Measurements from ENCODE around the gene DNAJC4. TPM values are rescaled to one million over a fixed set of nuclear protein-coding genes. Genes with fewer than 3 reads are reported as not detected.
A peak's percentile ranks its signal among the peaks of the same experiment; 100 is the strongest.

DNAJC4 gene
- total RNA-seq, 1 donor from 2014 or later: 25.8 TPM

- no peak for DNase-seq (ENCODE audit: low spot score)
These were observed 27.4 kb upstream of the DNAJC4 start for GRCh38 chr11:64202992-64203391.

GRCh38 chr11:64203421-64204079, 26.8 kb upstream of the DNAJC4 start:
- Mint-ChIP-seq H3K27me3 (ENCODE audit: low read depth) (no peaks in the 10 kb centered on the region), H3K4me1 (ENCODE audit: low read depth) (peaks cover 17% of the 10 kb centered on the region), H3K4me3 (ENCODE audit: low read depth) (no peak overlapping the region), H3K27ac (no peak overlapping the region), H3K36me3 (ENCODE audit: low read depth) (peaks cover 88% of the 10 kb centered on the region), H3K9me3 (no peaks in the 10 kb centered on the region)
- no peak for DNase-seq (ENCODE audit: low spot score)
- intact Hi-C loops (cut with micrococcal nuclease): loop anchor here (1.0 kb wide), 1 partner anchor 101 kb away; no protein-coding TSS in a partner anchor

More at GRCh38 chr11:64202992-64203391, 27.4 kb upstream of the DNAJC4 start:
- H3K4me1 Mint-ChIP-seq (ENCODE audit: low read depth): peaks cover 17% of the 10 kb centered on the region
- no peak overlapping the region for H3K27ac Mint-ChIP-seq
- intact Hi-C loops (cut with micrococcal nuclease): no loop called here
- no peak overlapping the region for H3K4me3 Mint-ChIP-seq (ENCODE audit: low read depth)
- peaks cover 83% of the 10 kb centered on the region for H3K36me3 Mint-ChIP-seq (ENCODE audit: low read depth)
- no peaks in the 10 kb centered on the region for H3K27me3 Mint-ChIP-seq (ENCODE audit: low read depth)
- no peaks in the 10 kb centered on the region for H3K9me3 Mint-ChIP-seq

- H3K27me3 Mint-ChIP-seq (ENCODE audit: low read depth): no peaks in the 10 kb centered on the region
- no peaks in the 10 kb centered on the region for H3K9me3 Mint-ChIP-seq
- H3K4me3 Mint-ChIP-seq (ENCODE audit: low read depth): no peak overlapping the region
- H3K27ac Mint-ChIP-seq: no peak overlapping the region
- no peak for DNase-seq (ENCODE audit: low spot score)
- intact Hi-C loops (cut with micrococcal nuclease): loop anchor here (1.0 kb wide), 1 partner anchor 100 kb away; no protein-coding TSS in a partner anchor
- H3K4me1 Mint-ChIP-seq (ENCODE audit: low read depth): peaks cover 19% of the 10 kb centered on the region
- H3K36me3 Mint-ChIP-seq (ENCODE audit: low read depth): peaks cover 89% of the 10 kb centered on the region
These were observed 26.3 kb upstream of the DNAJC4 start for GRCh38 chr11:64204080-64204440.

DNA sequence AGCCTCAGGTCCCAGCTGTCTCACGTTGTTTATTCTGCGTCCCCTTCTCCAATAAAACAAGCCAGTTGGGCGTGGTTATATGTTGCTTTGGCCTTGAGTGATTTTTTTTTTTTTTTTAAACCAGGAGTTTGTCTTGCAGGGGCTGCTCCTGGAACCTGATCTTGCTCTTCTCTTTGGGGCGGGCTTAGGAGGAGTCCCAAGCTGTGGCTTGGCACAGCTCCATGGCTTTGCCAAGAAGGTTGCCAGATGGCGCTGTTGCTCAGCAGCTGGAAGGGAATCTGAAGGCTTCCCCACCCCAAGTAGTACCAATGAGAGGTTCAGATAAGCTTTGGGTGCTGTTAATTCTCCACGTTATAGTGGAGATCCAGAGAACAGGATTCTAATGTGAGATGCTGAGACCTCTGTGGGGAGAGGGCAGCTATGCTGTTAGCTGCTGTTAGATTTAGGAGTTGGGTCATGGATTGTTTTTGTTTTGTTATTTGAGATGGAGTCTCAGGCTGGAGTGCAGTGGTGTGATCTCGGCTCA, 25.8 kb upstream of the DNAJC4 start:
- Mint-ChIP-seq H3K4me3 (ENCODE audit: low read depth) (peak overlapping the region; percentile 75), H3K4me1 (ENCODE audit: low read depth) (peaks cover 21% of the 10 kb centered on the region), H3K27me3 (ENCODE audit: low read depth) (no peaks in the 10 kb centered on the region), H3K36me3 (ENCODE audit: low read depth) (peaks cover 91% of the 10 kb centered on the region), H3K9me3 (no peaks in the 10 kb centered on the region), H3K27ac (peak overlapping the region; percentile 81)
- peak; percentile 67 for DNase-seq (ENCODE audit: low spot score)
- intact Hi-C loops (cut with micrococcal nuclease): loop anchor here (1.0 kb wide), 1 partner anchor 100 kb away; no protein-coding TSS in a partner anchor

- no peaks in the 10 kb centered on the region for H3K9me3 Mint-ChIP-seq
- peaks cover 90% of the 10 kb centered on the region for H3K36me3 Mint-ChIP-seq (ENCODE audit: low read depth)
- peak; percentile 74 for DNase-seq (ENCODE audit: low spot score)
- intact Hi-C loops (cut with micrococcal nuclease): loop anchor here (1.0 to 5.0 kb wide), 5 partner anchors 19 to 151 kb away; partner anchors contain the start of genes FKBP2, NUDT22, RPS6KA4 and TRPT1
- peaks cover 25% of the 10 kb centered on the region for H3K4me1 Mint-ChIP-seq (ENCODE audit: low read depth)
- peak within 1 kb of the TSS; percentile 92 for H3K4me3 Mint-ChIP-seq (ENCODE audit: low read depth)
- H3K27me3 Mint-ChIP-seq (ENCODE audit: low read depth): no peaks in the 10 kb centered on the region
- peak within 1 kb of the TSS; percentile 95 for H3K27ac Mint-ChIP-seq
These were observed 23.7 kb upstream of the DNAJC4 start, which contains the start of gene FERMT3 for GRCh38 chr11:64206457-64207255. Gene FERMT3, plus strand, starts transcription at chr11:64206721. Its CDS starts 644 bp downstream, at chr11:64207365.

DNA sequence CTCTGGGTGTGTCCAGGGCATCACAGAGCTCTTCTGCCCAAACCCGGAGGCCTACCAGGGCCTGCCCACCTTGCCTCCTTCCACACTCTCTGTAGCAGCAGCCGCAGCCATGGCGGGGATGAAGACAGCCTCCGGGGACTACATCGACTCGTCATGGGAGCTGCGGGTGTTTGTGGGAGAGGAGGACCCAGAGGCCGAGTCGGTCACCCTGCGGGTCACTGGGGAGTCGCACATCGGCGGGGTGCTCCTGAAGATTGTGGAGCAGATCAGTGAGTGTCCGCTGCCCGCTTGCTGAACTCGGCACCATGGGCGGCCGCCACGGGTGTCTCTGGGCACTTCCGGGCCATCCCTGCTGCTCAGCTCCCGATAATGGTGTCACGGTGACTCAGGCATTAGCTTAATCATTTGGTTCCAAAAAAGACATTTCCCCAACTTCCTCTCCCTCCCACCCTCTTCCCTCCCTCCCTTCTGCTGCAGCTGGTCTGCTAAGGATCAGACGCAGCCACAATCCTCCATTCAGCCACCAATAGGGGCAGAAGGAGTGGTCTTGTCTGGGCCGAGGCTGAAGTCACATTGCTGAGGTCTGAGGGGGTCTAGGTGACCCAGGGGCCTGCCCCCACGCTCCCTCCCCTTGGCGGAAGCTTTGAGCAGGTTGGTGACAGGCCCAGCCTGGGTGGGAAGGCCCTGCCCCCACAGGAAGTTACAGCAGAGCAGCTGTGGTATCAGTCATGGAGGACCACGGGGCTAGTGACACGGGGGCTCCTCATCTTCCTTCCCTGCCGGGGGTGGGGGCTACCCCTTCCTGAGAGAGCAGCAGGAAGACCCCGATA, 22.9 kb upstream of the DNAJC4 start:
- H3K27me3 Mint-ChIP-seq (ENCODE audit: low read depth): no peaks in the 10 kb centered on the region
- DNase-seq (ENCODE audit: low spot score): peak; percentile 73
- H3K4me3 Mint-ChIP-seq (ENCODE audit: low read depth): peak overlapping the region; percentile 92
- H3K4me1 Mint-ChIP-seq (ENCODE audit: low read depth): peaks cover 26% of the 10 kb centered on the region
- intact Hi-C loops (cut with micrococcal nuclease): loop anchor here (1.0 to 5.0 kb wide), 5 partner anchors 19 to 150 kb away; partner anchors contain the start of genes FKBP2, NUDT22, RPS6KA4 and TRPT1
- H3K36me3 Mint-ChIP-seq (ENCODE audit: low read depth): peaks cover 92% of the 10 kb centered on the region
- no peaks in the 10 kb centered on the region for H3K9me3 Mint-ChIP-seq
- H3K27ac Mint-ChIP-seq: peak overlapping the region; percentile 95

- intact Hi-C loops (cut with micrococcal nuclease): loop anchor here (5.0 kb wide), 1 partner anchor 149 kb away; the partner anchor contains the start of gene RPS6KA4
These were observed 22.1 kb upstream of the DNAJC4 start for GRCh38 chr11:64208086-64208795.

DNA sequence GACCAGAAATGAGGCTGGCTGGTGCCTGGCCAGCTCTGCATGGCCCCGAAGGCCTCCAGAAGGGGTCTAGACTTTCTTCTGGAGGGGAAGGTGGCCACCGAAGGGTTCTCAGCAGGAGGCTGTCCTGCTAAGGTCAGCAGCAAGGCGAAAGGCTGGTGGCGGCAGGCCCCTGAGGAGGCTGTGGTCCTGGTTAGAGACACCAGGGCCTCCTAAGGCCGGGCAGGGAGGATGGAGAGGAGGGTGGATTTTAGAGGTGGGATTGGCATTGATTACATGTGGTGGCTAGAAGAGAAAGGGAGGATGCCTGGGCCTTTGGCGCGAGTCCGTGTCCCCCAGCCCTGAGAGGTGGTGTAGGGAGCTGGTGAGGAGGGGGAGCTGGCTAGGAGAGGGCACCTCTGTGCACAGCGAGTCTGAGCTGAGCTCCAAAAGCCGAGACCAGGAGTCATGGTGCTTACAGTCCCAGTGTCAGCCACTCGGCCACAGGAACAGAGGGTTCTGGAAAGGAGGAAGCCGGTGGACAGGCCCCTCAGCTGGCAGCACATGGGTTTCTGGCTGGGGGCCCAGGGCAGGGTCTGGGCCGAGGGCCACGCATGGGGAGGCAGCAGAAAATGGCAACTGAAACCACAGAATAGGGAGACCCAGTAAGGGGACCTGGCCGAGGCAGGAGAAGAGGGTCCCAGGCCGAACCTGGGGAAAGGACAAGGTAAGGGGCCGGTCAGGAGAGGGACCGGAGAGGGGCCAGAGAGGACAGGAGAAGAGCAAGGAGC, 21.4 kb upstream of the DNAJC4 start:
- Mint-ChIP-seq H3K27me3 (ENCODE audit: low read depth) (no peaks in the 10 kb centered on the region), H3K4me3 (ENCODE audit: low read depth) (peak overlapping the region; percentile 33), H3K9me3 (no peaks in the 10 kb centered on the region), H3K4me1 (ENCODE audit: low read depth) (peaks cover 25% of the 10 kb centered on the region), H3K36me3 (ENCODE audit: low read depth) (peaks cover 87% of the 10 kb centered on the region), H3K27ac (peak overlapping the region; percentile 95)
- intact Hi-C loops (cut with micrococcal nuclease): loop anchor here (5.0 kb wide), 1 partner anchor 148 kb away; the partner anchor contains the start of gene RPS6KA4
- DNase-seq (ENCODE audit: low spot score): no peak

More at GRCh38 chr11:64208086-64208795, 22.1 kb upstream of the DNAJC4 start:
- H3K4me1 Mint-ChIP-seq (ENCODE audit: low read depth): peaks cover 25% of the 10 kb centered on the region
- no peak for DNase-seq (ENCODE audit: low spot score)
- peak overlapping the region; percentile 92 for H3K4me3 Mint-ChIP-seq (ENCODE audit: low read depth)
- peak overlapping the region; percentile 95 for H3K27ac Mint-ChIP-seq
- no peaks in the 10 kb centered on the region for H3K9me3 Mint-ChIP-seq
- peaks cover 90% of the 10 kb centered on the region for H3K36me3 Mint-ChIP-seq (ENCODE audit: low read depth)
- H3K27me3 Mint-ChIP-seq (ENCODE audit: low read depth): no peaks in the 10 kb centered on the region

- H3K9me3 Mint-ChIP-seq: no peaks in the 10 kb centered on the region
- peak overlapping the region; percentile 33 for H3K27ac Mint-ChIP-seq
- intact Hi-C loops (cut with micrococcal nuclease): loop anchor here (5.0 kb wide), 1 partner anchor 148 kb away; the partner anchor contains the start of gene RPS6KA4
- peaks cover 87% of the 10 kb centered on the region for H3K36me3 Mint-ChIP-seq (ENCODE audit: low read depth)
- no peaks in the 10 kb centered on the region for H3K27me3 Mint-ChIP-seq (ENCODE audit: low read depth)
- DNase-seq (ENCODE audit: low spot score): no peak
- H3K4me1 Mint-ChIP-seq (ENCODE audit: low read depth): peaks cover 20% of the 10 kb centered on the region
- no peak overlapping the region for H3K4me3 Mint-ChIP-seq (ENCODE audit: low read depth)
These were observed 20.8 kb upstream of the DNAJC4 start for GRCh38 chr11:64209563-64209843.

- no peak for DNase-seq (ENCODE audit: low spot score)
- Mint-ChIP-seq H3K9me3 (no peaks in the 10 kb centered on the region), H3K4me1 (ENCODE audit: low read depth) (peaks cover 22% of the 10 kb centered on the region), H3K36me3 (ENCODE audit: low read depth) (peaks cover 90% of the 10 kb centered on the region), H3K27ac (peak overlapping the region; percentile 42), H3K27me3 (ENCODE audit: low read depth) (no peaks in the 10 kb centered on the region), H3K4me3 (ENCODE audit: low read depth) (no peak overlapping the region)
- intact Hi-C loops (cut with micrococcal nuclease): no loop called here
These were observed 19.9 kb upstream of the DNAJC4 start for GRCh38 chr11:64210301-64211020.
